ENCODE data around the gene ING5.
"Not testable (repeated sequence)": the region's sequence is repeated elsewhere in the genome, so short reads cannot be mapped to it uniquely, and the experiment has no call there.

ING5 gene

GRCh38 chr2:241741016-241741415 lies 39.2 kb downstream of the ING5 start:
- no peak for DNase-seq

GRCh38 chr2:241742320-241742939 lies 40.6 kb downstream of the ING5 start:
- no peak for DNase-seq

- not testable (repeated sequence) for DNase-seq
Observed at GRCh38 chr2:241743008-241743407, 41.2 kb downstream of the ING5 start.

- DNase-seq: no peak
Observed at GRCh38 chr2:241743620-241744019, 41.8 kb downstream of the ING5 start.

- DNase-seq: no peak
Observed at GRCh38 chr2:241744028-241744754, 42.4 kb downstream of the ING5 start.

GRCh38 chr2:241745276-241745675 lies 43.4 kb downstream of the ING5 start:
- DNase-seq: no peak

- DNase-seq: no peak
Observed at GRCh38 chr2:241746084-241746483, 44.2 kb downstream of the ING5 start.

- no peak for DNase-seq
Observed at GRCh38 chr2:241748468-241749256, 46.8 kb downstream of the ING5 start.

GRCh38 chr2:241750076-241750840 lies 48.4 kb downstream of the ING5 start:
- no peak for DNase-seq

GRCh38 chr2:241751152-241751551 lies 49.3 kb downstream of the ING5 start:
- no peak for DNase-seq

GRCh38 chr2:241751776-241752175 lies 49.9 kb downstream of the ING5 start:
- DNase-seq: no peak

GRCh38 chr2:241752253-241752652 lies 50.4 kb downstream of the ING5 start:
- no peak for DNase-seq

- DNase-seq: no peak
Observed at GRCh38 chr2:241752689-241753276, 50.9 kb downstream of the ING5 start.

- no peak for DNase-seq
Observed at GRCh38 chr2:241753493-241753892, 51.7 kb downstream of the ING5 start.

- DNase-seq: no peak
Observed at GRCh38 chr2:241754042-241754441, 52.2 kb downstream of the ING5 start.

GRCh38 chr2:241755166-241755565 lies 53.3 kb downstream of the ING5 start:
- DNase-seq: no peak

- DNase-seq: no peak
Observed at GRCh38 chr2:241755777-241756176, 53.9 kb downstream of the ING5 start.

- no peak for DNase-seq
Observed at GRCh38 chr2:241759067-241759807, 57.4 kb downstream of the ING5 start.

GRCh38 chr2:241759893-241760292 lies 58.1 kb downstream of the ING5 start:
- DNase-seq: not testable (repeated sequence)

GRCh38 chr2:241760301-241760771 lies 58.5 kb downstream of the ING5 start:
- no peak for DNase-seq

GRCh38 chr2:241762321-241762932 lies 60.6 kb downstream of the ING5 start:
- DNase-seq: no peak
